Measurements from ENCODE around the gene IL34. TPM values are rescaled to one million over a fixed set of nuclear protein-coding genes. Genes with fewer than 3 reads are reported as not detected.

IL34 gene
- total and polyA plus RNA-seq, 2 of the 8 experiments (the other 6 are each of a cell fraction or from before 2014, with no cell fraction given), result 4.6 to 5.6 TPM

GRCh38 chr16:70687671-70688245 lies 41.4 kb downstream of the IL34 start (continued):
- no peak for TF ChIP-seq ATF2 (IDR thresholded peaks at IDR 0.05; ENCODE audit: low read length)
- no peak for TF ChIP-seq POLR2AphosphoS5 (IDR thresholded peaks at IDR 0.05; ENCODE audit: low read depth, low read length)
- no peak for TF ChIP-seq TAF7 (optimal IDR thresholded peaks at IDR 0.05; ENCODE audit: borderline replicate concordance, low read depth, low read length)

Data from H1 (cell line).